Panc1 (cell line): Measurements from ENCODE around the gene PIBF1.

Experiments used
- CTCF ChIP-seq: fragments of 450-650 bp; IDR thresholded peaks from 2 replicates; pipeline ENCODE4 v1.5.1; 2017; ENCODE audit warnings: mild to moderate bottlenecking
- POLR2AphosphoS5 ChIP-seq: IDR thresholded peaks from 2 replicates; pipeline ENCODE4 v1.6.1; 2012; ENCODE audit warnings: mild to moderate bottlenecking, low read depth, low read length, moderate library complexity
- REST ChIP-seq, 2 experiments: IDR thresholded peaks; 2 replicates each; pipeline ENCODE4 v1.6.1; 2011 to 2012; ENCODE audit warnings: low read depth in 2 of 2, control low read depth in 1 of 2, low read length in 1 of 2, mild to moderate bottlenecking in 1 of 2, moderate library complexity in 1 of 2; ENCODE audit not compliant: insufficient read depth in 1 of 2
- TCF7L2 ChIP-seq: IDR thresholded peaks from 2 replicates; pipeline ENCODE4 v1.6.1; 2011; ENCODE audit warnings: mild to moderate bottlenecking, low read depth, low read length, inconsistent platforms

- TF ChIP-seq REST (IDR thresholded peaks at IDR 0.05; ENCODE audit: insufficient read depth in 1 of 2, low read depth in 2 of 2, low read length in 1 of 2): no peak
- TF ChIP-seq CTCF: no peak
- TF ChIP-seq TCF7L2: no peak
- TF ChIP-seq POLR2AphosphoS5: no peak
Observed at GRCh38 chr13:72931311-72931710, 149.4 kb downstream of the PIBF1 start.
